CD4-positive, alpha-beta T cell treated with Interleukin-6 at 100 ng/mL for 8 hours (primary cell): Measurements from ENCODE around the gene CLDN25.
A peak's percentile ranks its signal among the peaks of the same experiment; 100 is the strongest.
"Not testable (repeated sequence)": the region's sequence is repeated elsewhere in the genome, so short reads cannot be mapped to it uniquely, and the experiment has no call there.

ENCODE experiments used
- DNase-seq: peaks from one replicate; pipeline ENCODE4 v3.0.0-alpha.2; 2020; ENCODE audit warnings: mixed read lengths, low spot score

The CLDN25 gene

DNA sequence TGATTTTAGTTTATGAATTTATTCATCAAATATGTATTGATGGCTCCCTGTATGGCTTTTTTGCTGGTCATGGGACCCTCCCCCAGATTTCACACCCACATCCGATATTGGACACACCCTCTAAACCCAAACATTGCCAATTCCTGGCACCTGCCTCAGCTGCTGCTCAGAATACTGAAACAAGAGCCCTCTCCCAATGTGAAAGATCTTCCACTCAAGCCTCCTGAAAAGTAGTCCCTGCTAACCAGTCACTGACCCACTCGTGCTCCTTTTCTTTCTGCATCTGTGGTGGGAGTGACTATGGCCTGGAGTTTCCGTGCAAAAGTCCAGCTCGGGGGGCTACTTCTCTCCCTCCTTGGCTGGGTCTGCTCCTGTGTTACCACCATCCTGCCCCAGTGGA is at the start of gene CLDN25:
TSS of gene CLDN25 (plus strand) at position 301 of the 400 bp plus-strand sequence. CDS start at position 301, 0 bp downstream.
- no peak for DNase-seq

DNA sequence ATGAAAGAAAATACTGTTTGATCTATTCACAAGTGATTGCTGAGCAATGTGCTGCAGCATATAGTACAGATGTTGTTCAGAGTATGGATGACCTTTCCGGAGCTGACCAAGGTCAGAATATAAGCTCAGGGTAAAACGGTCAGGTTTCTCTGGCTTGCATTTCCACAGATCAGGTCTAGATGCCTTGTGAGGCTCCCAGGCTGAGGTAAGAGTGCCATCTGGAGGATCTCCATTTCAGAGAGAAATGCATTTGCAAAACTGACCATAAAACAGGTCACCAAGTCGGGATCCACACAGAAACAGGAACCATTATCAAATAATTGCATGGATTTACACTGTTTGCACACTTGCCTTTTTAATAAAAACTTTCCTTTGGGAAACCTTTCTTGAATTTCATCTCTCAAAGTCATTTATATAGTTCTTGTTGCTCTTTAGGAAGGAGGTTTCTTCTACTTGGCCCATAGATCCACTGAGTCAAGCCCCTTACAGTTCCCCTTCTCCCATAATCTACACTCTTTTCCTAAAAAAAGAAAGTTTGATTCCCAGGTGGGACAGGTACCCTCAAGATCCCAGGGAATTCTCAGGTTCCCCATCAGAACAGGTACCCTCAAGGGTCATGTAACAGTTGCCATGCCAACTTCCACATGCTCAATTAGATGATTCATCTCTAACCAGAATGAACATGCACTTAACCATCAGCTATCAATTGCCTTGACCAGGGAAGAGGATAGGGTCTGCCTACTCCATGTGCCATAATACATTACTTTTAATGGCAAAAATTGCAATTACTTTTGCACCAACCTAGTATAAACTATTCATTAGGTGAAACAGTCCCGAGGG is 48.5 kb upstream of the CLDN25 start:
- no peak for DNase-seq

DNA sequence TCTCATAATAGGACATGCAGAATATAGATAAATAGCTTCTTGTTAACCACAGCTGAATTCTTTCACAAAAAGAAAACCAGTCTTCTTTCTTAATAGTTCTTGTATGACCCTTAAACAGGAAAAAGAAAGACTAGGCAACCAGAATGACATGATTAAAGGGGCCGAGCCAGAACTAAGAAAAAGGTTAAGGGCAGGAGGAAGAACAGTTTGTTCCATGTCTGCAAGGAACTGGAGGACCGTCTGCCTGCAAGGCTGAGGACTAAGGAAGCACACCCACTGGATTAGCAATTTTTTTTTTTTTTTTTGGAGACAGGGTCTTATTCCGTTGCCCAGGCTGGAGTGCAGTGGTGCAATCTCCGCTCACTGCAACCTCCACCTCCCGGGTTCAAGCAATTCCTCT is 47.5 kb upstream of the CLDN25 start:
- no peak for DNase-seq

DNA sequence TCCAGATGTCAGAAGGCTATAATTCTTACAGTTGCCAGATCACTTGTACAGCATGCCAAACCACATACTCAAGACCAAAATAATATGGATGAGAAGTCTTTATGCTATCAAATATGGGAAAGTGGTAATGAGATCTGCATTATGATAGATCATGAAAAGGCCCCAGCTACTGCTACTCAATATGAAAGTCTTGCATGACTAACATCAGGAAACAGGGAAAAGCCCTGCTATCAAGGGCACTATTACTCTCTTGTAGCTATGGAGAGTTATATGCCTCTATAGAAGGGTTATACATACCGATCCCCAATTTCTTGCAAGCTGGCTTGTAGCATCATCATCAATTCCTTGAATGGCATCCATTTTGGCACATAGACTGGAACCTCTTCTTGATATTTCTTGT is 43.3 kb upstream of the CLDN25 start:
- no peak for DNase-seq

DNA sequence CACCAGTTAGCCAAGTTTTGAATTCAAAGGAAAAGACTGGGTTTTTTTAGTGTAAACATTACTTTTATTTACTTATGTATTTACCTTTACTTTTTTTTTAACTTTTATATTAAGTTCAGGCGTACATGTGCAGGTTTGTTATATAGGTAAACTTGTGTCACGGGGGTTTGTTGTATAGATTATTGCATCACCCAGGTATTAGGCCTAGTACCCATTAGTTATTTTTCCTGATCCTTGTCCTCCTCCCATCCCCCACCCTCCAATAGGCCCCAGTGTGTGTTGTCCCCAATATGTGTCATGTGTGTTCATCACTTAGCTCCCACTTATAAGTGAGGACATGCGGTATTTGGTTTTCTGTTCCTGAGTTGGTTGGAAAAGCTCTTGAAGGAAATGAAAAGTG is 26.7 kb upstream of the CLDN25 start:
- DNase-seq: no peak

DNA sequence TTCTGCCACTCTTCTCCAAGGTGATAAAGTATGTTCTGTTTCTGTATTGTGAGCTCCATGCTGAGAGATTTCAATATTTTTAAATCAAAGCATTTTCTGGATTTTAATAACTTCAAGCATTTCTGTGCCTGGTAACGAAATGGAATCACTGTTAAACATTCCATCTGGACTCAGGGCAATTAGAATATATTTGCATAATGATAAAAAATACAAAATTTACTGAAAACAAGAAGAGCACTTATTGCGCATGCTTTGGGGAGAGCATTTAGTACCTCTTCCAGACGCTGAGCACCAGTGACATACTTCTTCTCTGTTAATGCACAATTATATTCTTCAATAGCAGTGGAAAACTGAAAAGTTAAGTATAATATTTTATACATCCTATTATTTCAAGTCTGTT is 19.4 kb upstream of the CLDN25 start:
- DNase-seq: no peak

DNA sequence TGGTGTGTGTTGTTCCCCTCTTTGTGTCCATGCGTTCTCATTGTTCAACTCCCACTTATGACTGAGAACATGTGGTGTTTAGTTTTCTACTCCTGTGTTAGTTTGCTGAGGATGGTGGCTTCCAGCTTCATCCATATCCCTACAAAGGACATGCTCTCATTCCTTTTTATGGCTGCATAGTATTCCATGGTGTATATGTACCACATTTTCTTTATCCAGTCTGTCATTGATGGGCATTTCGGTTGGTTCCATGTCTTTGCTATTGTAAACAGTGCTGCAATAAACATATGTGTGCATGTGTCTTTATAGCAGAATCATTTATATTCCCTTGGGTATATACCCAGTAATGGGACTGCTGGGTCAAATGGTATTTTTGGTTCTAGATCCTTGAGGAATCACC is 16.6 kb upstream of the CLDN25 start:
- not testable (repeated sequence) for DNase-seq

DNA sequence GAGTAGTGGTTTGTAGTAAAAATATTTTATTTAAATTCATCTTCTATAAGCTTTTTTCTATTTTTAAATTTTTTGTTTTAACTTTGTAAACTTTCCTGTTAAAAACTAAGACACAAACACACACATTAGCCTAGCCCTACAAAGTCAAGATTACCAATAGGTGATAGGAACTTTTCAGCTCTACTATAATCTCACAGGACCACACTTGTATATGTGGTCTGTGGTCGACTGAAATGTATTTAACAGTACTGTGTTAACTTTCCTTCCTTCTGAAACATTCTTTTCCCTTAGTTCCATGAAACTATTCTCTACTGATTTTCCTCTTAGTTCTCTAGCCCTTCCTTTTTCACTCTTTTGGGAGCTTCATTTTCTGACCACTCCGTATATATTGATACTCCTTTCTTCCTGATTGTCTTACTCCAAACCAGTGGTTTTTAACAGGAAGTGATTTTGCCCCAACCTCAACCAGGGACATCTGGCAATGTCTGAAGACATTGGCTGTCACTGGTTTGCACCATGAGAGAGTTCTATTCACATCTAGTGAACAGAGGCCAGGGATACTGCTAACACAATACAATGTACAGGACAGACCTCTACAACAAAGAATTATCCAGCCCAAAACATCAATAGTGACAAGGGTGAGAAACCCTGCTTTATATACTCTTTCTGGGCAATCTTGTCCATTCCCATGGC is 14.9 kb upstream of the CLDN25 start:
- DNase-seq: no peak

DNA sequence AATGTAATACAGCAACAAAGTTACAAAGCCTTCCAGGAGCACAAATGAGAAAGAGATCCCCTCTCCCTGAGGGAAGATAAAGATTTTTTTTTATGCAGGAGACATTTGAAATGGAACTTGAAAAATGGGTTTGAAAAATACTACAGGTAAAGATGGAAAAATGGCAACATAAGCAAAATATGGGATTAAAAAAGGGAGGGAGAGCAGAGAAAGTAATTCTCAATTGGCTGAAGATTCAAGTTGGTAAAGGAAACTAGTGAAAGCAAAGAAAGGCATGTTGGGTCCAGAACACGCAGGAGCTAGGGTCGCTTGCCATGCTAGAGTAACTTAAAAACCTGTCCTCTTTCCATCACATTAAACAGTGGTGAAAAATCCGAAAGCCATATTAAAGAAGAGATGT is 7.6 kb upstream of the CLDN25 start:
- DNase-seq: no peak

DNA sequence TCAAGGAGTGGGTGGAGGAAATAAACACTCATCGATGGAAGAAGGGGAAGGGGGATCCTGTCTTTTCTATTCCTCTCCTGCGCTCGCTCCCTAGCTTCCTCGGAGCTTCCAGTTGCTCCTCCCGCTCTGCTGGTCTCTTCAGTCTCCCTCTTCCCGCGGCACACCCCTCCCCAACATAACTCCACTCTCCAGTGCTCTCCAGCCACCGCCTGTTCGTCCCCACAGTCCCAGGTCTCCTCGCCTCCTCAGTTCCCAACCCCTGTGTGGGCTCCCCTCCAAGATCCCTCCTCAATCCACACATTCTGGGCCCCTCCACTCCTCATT is 6.5 kb upstream of the CLDN25 start:
- DNase-seq: no peak

DNA sequence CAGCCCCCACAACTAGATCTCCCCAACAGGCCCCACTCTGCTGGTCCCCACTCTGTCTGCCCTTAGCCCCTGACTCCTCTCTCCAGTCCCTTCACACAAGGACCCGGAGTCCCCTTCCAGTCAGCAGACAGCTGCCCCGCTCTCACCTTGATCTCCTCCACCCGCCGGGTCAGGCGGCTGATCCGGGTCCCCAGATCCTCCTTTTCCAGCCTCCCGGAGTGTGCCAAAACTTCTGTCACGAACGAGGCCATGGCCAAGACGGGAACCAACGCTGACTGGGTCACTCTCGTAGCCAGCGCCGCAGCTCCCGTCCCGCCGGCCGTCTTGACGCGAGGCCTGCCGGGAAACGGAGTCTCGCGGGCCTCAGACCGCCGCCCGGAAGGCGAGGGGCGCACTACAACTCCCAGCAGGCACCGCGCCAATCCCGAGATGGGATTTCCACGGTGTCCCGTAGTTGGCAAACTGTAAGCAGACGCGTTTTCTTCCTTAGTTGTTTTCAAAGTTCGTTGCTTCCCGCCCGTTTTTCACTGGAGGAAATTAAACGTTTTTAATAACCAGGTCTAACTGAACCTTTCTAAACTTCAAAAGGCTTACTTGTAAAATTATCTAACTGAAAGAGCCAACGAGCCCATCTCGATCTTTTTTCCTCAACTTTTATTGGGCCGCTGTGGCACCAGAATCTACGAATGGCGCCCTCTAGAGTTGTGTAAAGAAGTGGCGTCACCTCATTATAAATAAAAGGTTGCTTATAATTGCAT is 6.0 kb upstream of the CLDN25 start, which contains the start of gene ZW10:
TSS of gene ZW10 (minus strand) at position 277 of the 758 bp plus-strand sequence. CDS start at position 251, 26 bp downstream.
- DNase-seq: peak; percentile 90

DNA sequence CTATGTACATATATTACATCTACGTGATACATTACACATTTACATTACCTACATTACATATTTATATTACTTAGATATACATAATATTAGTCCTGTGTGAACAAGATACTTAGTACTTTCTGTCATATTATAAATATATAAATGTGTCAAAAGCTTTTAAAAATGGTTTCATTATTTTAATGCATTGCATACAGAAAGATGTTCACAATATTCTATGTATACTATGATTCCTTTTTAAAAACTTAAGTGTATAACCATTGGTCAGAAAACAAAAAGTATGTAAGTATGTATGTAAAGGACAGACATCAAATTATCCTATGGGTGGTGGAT is 5.5 kb upstream of the CLDN25 start:
- no peak for DNase-seq

DNA sequence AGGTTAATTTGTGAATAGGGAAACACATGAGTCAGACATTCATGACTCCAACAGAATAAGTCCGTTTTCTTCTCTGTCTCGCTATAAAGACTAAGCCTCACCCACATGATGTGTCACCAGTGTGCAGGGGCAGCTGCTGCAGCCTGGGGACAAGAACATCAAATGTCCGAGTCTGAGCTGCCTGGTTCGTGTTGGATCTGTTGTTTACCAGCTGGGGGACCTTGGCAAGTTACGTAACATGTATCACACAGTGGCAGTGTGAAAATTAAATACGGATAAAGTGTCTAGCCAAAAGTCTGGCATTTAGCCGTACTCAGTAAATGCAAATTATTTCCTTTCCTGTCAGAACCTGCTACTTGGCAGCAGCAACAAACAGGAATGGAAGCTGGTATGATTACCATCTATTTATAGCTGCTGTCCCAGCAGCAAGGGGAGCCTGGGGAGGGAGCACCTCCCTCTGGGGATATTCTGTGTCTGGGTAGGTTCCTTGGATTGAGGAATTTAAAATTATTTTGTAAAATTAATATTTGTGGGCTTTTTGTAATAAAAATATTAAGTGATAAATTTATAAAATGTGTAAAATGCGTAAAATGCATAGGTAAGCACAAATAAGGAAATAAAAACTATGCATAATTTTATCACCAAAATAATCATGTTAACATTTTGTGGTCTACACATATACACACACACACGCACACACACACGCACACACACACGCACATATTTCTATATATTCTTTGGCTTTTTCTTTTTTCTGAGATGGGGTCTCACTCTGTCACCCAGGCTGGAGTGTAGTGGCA is 1.3 kb upstream of the CLDN25 start:
- DNase-seq: no peak

DNA sequence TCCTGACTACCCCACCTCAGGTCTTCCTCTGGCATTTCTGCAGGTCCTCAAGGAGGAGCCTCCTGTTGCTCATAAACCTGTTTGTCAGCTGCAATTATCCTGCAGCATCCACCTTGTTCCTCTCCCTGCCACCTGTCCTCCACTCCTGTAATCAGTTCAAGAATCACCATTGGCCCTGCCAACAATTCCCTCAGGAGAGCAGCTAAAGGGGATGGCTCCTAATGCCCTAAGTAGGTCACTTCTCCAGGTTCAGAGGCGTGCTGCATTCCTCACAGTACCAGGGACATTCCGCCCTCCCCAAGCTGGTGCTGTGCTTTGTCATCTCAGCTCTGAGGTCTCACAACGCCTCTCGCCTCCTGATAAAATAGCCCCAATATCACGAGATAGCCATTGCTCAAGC is 2.1 kb downstream of the CLDN25 start:
- DNase-seq: no peak

DNA sequence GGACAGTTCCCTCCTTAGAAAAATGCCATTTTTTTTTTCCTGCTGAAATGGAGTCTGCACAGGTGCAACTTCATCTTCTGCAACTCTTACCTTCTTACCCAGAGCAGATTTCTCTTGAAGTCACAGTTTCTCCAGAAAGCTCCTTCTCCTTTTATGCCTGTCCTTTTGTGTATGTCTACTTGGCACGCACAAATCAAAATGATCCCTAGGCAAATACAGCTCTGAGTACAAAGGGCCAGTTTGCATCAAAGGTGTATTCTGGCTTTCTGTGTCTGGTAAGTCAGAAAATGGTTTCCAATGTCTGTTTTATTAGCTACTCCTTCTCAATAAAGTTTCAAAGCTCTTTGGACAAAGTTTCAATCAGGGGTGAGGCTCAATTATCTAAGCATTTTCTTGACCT is 2.5 kb downstream of the CLDN25 start:
- DNase-seq: no peak

DNA sequence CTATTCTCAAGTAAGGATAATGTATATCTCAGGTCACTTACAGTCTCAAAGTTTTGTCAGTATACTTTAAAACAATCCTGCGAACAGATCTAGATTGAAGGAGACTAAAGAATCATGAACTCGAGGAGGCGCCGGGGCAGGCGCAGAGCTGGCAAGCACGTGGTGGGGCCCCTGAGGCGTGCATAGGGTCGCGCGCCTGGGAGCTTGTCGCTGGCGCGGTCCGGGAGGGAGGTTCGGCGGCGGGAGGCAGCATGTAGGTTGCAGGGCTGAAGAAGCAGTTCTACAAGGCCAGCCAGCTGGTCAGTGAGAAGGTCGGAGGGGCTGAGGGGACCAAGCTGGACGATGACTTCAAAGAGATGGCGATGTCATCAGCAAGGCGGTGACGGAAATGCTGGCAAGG is 9.4 kb downstream of the CLDN25 start:
- DNase-seq: not testable (repeated sequence)

DNA sequence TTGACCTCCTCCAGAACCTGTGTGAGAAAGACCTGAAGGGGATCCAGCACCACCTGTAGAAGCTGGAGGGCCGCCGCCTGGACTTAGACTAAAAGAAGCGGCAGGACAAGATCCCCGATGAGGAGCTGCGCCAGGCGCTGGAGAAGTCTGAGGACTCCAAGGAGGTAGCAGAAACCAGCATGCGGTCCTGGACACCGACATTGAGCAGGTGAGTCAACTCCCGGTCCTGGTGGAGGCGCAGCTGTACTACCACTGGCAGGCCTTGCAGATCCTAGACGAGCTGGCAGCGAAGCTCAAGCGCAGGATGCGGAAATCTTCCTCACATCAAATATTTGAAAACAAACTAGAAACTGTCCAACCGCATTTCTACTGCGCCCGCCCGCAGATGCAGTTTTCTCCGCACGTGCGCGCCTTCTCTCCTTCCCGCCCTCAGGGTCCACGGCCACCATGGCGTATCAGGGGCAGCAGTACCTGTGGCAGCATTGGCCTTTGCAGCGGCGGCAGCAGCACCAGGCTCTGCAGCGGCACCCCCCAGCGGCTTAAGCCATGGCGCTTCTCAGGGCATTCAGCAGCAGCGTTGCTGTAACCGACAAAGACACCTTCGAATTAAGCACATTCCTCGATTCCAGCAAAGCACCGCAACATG is 10.2 kb downstream of the CLDN25 start:
- no peak for DNase-seq

DNA sequence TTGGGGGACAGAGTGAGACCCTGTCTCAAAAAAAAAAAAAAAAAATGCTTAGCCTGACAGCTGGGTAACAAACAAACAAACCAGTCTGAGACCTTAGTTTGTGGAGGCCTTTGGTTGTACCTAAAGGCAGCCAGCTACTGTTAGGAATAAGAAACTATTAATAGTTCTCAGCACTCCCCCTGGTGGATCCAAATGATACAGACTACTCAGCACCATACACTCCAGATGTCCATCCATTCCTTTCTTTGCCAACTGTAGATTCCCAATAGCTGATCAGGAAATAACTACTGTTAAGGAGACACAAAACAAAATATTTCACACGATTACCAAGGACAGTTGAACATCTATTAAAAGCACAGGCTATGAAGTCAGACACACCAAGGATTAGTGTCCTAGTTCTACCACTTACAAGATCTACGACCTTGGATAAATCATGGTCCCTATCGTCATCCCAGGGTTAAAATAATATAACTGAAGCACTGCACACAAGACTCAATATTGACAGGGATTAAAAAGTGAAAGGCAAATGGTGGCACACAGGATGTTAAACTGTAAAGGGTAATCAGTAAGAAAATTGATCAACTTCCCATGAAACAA is 17.2 kb downstream of the CLDN25 start:
- DNase-seq: peak; percentile 14

DNA sequence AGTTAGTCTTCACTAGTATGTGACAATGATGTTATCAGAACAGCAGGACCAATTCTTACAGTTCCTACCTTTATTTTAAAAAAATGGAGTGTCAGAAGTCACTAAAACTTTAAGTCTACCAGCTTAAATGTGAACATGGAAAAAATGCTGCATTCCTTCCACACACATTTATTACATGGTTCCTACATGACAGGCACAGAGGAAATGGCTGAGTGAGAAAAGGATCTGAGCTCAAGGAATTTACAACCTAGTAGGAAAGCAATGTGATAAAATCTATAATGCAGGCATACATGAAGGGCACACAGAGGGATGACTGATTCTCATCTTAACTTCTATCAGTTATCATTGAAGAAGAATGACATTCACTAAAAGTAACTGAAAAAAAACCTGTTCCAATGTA is 23.0 kb downstream of the CLDN25 start:
- no peak for DNase-seq

DNA sequence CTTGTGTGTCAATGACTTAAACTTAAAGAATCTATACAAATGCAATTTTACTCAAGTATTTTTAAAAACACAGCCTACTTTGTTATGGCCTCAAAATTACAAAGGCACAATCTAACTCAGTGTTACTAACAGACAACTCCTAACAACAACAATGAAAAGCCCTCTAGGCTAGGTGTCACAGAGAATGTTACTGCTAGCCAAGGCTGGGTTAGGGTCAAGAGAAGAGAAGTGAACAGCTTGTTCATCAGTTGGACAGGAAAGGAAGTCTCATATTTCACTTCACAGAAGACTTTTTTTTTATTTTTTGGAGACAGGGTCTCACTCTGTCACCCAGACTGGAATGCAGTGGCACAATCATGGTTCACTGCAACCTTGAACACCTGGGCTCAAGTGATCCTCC is 26.0 kb downstream of the CLDN25 start:
- DNase-seq: no peak

DNA sequence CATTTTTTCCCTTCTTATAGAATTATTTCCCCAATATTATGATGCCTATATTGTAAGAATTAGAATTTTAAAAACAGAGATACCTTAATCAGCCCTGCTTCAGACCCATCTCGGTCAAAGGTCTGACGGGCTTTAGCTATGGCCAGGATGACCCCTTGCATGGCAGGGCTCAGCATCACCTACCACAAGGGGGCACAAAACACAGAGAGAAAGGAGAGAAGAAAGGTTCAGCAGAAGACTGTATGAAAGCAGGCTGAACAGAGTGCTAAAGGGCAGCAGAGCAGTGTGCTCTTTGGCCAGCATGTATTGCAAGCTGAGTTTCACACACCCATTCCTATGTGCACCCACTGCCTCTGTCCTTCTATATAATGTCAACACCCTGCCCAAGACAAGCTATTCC is 26.8 kb downstream of the CLDN25 start:
- no peak for DNase-seq
